Renal pelvis (tissue), 12 donors: ENCODE data around the gene KLHL41. TPM values are rescaled to one million over a fixed set of nuclear protein-coding genes. Genes with fewer than 3 reads are reported as not detected.

ENCODE experiments used
- DNase-seq: peaks from one replicate; pipeline ENCODE4 v3.0.0-alpha.2; 2013
- long read RNA-seq, 16 experiments: transcript quantifications; one replicate each; lab custom pipeline, GENCODE V29; 2026
- polyA plus RNA-seq, 3 donors: library from polyadenylated mRNA; unstranded; fragments of 120-200 nt; gene quantifications; one replicate each; pipeline ENCODE4 v1.2.1, GENCODE V29; 2013; ENCODE audit not compliant: insufficient read length in 3 of 3

Gene KLHL41
- 1 to 10 TPM; 1.6 to 3.2 (median 2.3) TPM for polyA plus RNA-seq
- long read RNA-seq, donor 1 = 0 reads
- long read RNA-seq, donor 2, partial matches to known transcripts = 0 of 4 reads
- long read RNA-seq, donor 2, other reads (novel, unspliced or antisense) = 0 of 4 reads
- long read RNA-seq, donor 3 = 0 reads
- long read RNA-seq, donor 4 = 0 reads
- long read RNA-seq, donor 5 = 0 reads
- long read RNA-seq, donor 6 = 0 reads
- long read RNA-seq, donor 7 = 0 reads
- long read RNA-seq, donor 8 = 0 reads
- long read RNA-seq, donor 9 = 0 reads
- long read RNA-seq, donor 10, partial matches to known transcripts = 0 of 1 reads
- long read RNA-seq, donor 10, other reads (novel, unspliced or antisense) = 0 of 1 reads
- long read RNA-seq, donor 11 = 0 reads
- long read RNA-seq, donor 12 = 0 reads
- long read RNA-seq, donor 13 = 0 reads
- long read RNA-seq, donor 14 = 0 reads
- long read RNA-seq, donor 15, partial matches to known transcripts = 0 of 1 reads
- long read RNA-seq, donor 15, other reads (novel, unspliced or antisense) = 0 of 1 reads
- long read RNA-seq, donor 16 = 0 reads

DNA sequence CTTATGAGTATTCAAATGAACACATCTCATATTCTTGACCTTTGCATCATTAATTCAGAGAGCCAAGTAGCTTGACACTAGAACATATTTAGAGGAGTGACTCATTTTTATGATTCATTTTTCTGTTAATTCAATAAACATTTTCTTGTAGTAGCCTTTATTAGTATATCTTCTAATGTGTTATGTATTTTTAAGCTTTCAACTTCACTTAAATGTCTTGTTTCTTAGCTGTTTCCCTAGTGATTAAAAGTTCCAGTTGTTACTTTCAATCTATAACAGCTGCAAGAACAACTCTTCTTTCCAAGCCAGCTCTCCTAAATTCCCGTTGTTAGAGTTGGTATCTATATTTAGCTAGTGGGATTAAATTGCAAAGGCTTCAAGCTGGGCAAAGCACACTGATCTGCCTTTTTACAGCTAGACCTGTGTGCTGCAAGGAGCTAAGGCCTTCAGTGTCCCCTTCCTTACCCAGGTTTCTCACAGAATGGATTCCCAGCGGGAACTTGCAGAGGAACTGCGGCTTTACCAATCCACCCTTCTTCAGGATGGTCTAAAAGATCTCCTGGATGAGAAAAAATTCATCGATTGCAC, at the start of gene KLHL41:
TSS of gene KLHL41 (plus strand) at position 405 of the 588 bp plus-strand sequence. CDS start at position 482, 77 bp downstream.
- peak; percentile 23 for DNase-seq

DNA sequence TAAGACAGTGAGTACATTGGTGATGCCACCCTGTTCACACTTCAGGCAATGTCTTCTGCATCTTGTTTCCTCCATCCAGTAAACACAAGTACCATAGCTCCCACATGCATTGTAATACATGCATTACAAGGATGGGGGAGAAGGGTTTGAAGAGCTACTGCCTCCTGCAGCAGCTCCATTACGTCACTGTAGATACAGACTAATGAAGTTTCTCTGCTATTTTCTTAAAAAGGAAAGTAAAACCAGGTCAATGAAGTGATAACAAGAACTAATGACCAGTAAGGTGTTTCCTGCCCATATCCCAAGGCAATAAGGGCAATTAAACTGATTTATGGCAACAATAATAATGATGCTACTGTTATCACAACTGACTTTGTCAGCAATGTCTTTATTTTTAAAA, 48.4 kb upstream of the KLHL41 start:
- no peak for DNase-seq

DNA sequence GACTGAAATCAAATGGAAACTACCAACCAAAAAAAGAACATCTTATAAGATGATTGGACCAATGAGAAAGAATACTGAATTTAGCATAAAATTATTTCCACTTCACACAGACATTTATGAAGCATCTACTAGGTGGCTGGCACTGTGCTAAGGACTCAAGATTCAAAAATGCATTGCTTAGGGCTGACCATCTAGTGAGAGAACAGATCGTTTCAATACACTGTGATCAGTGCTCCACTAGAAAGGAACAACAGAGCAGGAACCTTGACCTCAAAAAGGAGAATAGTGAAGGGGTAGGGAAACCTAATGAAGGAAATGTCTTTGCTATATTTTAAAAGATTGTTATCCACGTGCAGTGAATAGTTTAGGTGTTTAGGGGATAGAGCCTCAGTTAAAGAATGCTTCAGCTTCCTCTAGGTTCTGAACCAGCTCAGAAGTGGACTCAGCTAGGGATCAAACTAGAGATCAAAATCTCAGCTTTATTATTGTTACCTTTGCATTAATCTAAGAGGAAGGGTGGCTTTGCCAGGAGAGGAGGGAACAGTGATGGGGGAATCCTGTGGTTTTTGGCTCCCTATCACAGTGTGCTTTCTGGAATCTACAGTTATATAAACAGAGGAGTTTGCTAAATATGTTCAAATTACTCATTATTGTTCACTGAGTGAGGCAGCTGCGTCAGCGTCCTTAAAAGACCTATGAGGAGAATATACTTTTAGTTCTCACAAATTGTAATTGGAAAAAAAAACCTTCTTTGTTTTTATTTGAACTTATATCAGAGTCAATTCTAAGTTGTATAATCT, 46.4 kb upstream of the KLHL41 start:
- no peak for DNase-seq

DNA sequence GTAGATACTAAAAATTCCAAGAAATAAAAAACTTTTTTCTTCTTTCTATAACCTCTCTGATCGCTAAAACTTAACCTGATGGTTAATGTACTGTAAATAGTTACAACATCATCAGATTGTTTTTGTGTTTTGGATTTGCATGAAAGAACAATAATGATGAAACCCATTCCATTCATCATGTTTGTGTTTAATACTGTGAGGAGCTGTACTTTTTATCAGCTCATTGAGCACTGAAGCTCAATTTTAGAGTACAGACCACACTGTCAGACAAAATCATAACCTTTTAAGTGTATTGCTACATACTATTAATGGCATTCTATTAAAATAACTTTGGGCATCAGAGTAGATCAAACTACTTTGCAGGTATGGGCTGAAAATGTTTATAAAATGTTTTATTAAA, 45.0 kb upstream of the KLHL41 start:
- no peak for DNase-seq

DNA sequence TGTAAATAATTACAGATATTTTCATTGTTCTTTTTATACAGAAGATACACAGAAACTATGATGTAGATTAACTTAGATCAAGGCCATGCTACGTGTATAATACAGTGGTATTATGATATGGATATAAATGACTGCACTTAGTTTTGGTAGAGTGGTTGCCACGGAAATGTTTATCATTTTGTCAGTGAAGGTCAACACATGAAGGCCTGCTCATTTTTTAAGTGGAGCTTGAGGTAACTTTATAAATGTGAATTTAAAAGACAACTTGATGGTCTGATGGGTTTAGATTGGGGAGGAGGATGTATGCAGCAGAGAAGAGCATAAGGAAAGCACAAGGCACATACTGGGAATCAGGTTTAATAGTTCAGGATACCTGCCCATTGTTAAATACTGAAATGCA, 44.6 kb upstream of the KLHL41 start:
- no peak for DNase-seq

DNA sequence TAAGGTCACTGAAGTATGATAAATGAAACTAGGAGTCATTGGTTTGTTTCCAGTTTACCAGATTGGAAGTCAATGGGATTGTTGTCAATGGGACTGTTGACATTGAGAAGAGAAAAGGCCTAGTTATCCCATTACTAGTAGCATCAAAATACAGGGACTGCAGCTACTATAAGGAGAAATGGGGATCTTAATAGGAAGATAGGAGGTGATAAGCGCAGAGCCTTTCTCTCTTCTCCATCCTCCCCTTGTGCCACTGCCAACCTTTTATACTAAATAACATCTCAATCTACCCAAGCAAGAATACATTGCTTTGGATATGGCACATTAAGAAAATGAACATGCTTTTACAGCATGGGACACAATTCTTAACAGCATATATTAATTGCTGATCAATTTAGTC, 40.7 kb upstream of the KLHL41 start:
- no peak for DNase-seq

DNA sequence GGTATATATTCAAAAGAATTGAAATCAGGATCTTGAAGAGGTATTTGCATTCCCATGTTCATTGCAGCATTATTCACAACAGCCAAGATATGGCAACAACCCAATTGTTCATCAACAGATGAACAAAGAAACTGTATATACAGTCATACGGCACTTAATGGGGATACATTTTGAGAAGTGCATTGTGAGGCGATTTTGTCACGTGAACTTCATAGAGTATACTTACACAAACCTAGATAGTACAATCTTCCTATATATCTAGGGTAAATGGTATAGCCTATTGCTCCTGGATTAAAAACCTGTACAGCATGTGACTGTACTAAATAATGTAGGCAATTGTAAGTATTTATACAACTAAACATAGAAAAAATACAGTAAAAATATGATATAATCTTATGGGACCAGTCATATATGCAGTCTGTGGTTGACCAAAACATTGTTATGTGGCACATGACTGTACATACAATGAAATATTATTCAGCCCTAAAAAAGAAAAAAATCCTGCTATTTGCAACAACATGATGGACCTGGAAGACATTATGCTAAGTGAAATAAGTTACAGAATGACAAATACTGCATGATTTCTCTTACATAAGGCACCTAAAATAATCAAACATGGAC, 39.4 kb upstream of the KLHL41 start:
- DNase-seq = no peak

DNA sequence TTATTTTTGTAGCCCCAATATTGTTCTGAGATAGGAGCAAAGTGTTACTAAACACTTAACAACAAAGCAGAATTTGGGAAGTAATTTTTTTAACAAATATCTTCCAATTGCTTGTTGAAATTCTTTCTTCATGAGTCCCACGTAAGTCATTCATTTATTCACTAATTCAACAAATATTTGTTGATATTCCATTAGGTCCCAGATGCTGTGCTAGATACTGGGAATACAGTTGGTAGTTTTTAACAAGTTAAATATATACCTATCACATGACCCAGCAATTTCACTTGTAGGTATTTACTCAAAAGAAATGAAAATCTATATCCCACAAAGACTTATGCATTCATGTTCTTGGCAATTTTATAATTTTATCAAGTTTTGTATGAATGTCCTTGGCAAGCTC, 37.3 kb upstream of the KLHL41 start:
- DNase-seq = no peak

DNA sequence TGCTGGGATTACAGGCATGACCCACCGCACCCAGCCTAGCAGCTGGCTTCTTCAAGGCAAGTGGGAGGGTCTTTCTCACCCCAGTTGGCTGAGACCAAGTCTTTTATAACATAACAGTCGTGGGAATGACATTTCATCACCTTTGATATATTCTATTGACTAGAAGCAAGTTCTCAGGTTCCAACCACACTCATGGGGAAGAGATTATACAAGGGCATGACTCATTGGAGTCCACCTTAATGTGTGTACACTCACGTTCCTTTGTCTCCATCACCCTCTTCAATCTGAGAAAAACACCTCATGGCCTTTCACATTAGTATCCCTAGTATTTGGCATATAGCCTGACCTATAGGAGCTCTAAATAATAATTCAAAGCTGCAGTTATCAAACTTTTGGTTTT, 33.0 kb upstream of the KLHL41 start:
- DNase-seq = no peak

DNA sequence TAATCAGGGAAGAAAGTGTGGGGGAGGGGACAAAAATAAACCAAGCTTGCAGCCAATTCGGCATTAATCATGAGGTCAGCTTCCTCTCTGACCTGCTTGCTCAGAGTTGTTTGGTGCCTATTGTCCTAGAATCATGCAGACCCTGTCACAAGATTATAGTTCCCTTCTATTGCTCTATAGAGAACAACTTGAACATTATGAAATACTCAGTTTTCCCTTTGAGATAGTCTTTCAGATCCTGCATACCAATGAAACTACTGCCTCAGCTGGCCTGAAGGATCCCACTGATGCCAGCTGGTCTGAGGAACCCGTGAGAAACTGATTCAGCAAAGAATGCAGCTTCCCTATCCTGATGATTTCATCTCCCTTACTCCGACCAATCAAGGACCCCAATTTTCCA, 31.2 kb upstream of the KLHL41 start:
- no peak for DNase-seq

DNA sequence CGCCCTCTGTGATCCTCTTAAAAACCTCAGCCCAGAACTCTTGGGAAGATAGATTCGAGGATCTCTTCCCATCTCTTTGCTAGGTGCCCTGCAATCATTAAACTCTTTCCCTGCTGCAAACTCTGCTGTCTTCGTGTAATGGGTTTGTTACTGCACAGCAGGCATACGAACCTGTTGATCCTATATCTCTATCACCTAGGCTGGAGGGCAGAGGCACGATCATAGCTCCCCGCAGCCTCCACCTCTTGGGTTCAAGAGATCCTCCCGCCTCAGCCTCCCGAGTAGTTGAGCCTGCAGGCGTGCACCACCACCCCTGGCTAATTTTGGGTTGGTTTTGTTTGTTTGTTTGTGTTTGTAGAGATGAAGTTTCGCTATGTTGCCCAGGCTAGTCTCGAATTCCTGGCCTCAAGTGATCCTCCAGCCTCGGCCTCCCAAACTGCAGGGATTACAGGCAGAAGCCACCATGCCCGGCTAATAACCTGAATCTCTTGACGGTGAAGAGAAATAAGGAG, 30.7 kb upstream of the KLHL41 start:
- no peak for DNase-seq

DNA sequence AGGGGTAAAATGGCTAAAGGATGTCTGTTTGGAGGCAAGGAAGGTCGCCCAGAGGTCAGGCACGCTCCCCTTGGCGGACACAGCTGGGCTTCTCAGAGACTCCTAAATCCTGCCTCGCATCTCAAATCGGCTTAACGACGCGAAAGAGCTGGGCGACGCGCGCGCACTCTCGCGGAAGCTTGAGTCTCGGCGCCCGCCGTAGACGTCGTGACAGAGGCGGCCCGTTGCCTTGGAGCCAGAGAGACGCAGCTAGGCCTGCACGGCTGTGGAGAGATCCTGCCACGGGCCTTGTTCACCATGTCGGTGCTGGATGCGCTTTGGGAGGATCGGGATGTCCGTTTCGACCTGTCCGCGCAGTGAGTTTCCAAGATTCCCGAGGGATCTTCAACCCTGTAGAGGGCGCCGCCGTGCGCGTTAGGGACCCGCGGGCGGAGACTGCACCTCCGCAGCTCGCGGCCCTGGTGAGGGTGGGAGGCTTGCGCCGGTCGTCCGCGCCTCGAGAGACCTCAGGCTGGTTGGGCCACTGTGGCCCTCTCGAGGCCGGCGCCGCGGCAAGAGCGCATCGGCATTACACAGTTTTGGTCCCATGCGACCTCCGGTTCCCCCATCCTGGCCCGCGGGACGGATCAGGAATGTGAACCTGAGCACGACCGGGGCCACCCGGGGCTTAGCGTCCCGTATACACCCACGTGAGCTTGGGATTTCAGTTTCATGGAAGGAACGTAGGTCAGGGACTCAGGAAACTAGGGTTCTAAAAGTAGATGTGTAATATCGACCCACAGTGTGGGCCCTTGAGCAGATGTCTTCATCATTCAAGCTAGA, 30.0 kb upstream of the KLHL41 start, which contains the start of gene BBS5:
TSS of gene BBS5 (plus strand) at position 238 of the 822 bp plus-strand sequence. CDS start at position 298, 60 bp downstream.
- peak; percentile 77 for DNase-seq

DNA sequence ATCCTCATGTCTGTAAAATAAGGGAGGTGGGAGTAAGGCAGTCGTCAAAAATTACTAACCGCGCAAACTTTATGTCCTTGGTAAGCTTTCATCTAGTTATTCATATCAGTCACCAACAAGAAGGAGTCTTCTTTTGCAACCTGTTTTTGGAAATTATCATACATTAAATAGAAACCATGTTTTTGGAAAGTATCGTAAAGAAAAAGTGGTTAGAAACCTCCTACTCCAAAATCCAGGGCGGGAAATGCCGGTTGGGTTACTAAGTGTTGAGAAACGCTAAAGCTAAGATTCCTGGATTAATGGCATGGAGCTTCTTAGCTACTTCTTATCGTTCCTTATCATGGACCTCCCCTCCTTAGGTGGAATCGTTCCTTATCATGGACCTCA, 29.4 kb upstream of the KLHL41 start:
- no peak for DNase-seq

DNA sequence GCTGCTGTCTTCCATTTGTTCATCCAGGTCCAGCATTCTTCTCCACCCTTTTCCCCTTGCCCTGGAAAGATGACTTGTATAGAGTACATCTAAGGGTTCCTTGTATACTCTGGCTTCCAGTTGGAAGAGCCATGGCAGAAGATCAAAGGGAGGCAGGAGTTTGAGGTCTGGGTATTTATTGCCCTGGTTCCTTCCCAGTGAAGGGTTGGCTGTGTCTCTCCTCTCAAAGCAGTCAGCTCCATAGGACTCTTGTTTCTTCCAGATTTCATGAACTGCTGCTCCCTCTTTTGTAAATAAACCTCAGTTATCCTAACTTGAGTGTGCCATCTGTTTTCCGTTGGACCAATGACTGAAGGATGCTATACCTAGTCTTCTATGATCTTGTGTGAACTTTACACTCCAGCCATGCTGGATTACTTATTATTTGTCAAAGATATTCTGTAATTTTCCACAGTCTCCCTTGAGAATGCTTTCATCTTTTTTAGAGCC, 23.8 kb upstream of the KLHL41 start:
- DNase-seq = no peak

DNA sequence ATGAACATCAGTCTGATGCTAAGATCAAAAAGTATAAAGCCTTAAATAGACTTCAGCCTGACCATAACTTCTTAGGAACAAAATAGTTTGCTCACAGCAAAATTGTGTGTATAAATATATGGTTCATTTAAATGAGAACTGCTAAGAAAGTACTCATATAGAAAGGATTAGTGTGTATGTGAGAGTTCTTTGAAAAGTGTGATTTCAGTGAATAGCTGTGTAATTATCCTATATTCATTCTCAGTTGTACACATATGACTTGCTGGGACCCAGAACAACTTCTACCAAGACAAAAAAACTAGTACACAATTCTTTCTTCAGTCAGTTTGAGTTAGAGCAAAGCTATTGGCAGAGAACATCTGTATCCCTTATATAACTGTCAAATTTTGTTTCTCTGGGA, 23.0 kb upstream of the KLHL41 start:
- DNase-seq = no peak

DNA sequence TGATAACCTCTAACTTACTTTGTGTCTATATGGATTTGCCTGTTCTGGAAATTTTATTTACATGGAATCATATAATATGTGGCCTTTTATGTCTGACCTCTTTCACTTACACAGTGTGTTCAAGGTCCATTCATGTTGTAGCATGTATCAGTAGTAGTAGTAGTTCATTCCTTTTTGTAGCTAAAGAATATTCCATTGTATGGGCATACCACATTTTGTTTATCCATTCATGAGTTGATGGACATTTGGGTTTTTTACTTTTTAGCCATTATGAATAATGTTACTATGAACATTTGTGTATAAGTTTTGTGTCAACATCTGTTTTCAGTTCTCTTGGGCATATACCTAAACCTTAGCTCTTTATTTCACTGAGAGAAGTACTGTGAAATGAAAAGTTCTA, 18.7 kb upstream of the KLHL41 start:
- no peak for DNase-seq

DNA sequence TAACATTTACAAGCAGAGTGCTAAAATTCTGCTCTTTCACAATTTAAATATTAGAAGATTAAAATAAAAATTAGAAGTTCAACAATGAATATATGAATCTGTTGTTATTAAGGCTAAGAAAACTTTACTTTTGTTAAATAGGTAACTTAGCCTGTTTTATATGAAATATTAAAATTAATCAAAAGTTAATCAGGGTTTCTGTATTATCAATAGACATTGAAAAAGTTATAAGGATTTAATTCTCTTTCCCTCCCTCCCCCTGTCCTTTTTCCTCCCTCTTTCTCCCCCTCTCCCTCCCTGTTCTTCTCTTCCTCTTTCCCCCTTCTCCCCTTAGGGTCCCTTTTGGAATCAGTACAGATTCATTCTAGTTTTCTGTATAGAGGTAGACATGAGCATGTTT, 18.1 kb upstream of the KLHL41 start:
- no peak for DNase-seq

DNA sequence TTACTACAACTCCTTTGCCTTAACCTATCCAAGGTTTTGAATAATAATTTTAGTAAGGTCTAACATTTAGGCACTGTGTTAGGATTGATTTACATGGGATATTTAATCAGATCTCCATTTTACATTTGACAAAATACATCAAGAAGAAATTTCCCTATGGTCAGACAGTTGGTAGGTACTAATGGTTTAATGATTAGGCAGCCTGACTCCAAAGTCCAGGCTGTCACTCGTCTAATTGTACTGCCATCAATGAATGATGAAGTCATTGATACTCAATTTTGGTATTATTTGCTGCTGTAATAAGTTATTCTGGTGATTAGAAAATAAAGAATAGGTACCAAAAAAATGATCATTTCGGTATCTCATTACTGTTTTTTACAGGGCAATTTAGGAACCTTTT, 16.1 kb upstream of the KLHL41 start:
- DNase-seq = no peak

DNA sequence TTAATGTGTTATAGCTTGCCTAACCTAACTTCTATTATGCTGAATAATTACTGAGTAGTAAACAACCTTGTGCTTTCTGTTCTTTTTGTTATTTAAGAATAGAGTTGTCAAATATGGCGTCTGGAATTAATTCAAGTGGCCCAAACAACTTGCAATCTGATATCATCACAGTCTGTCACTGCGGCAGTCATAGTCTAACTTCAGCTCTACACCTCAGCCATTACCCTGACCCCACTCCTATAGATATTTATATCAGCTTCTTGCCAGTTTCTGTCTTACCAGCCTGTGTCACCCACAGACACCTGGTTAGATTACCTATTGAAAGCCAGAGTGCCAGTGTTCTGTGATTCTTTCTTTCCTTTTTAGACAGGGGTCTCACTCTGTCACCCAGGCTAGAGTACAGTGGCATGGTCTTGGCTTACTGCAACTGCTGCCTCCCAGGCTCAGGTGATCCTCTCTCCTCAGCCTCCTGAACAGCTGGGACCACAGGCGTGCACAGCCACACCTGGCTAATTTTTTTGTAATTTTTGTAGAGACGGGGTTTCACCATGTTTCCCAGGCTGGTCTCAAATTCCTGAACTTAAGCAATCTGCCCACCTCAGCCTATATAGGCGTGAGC, 14.1 kb upstream of the KLHL41 start:
- no peak for DNase-seq

DNA sequence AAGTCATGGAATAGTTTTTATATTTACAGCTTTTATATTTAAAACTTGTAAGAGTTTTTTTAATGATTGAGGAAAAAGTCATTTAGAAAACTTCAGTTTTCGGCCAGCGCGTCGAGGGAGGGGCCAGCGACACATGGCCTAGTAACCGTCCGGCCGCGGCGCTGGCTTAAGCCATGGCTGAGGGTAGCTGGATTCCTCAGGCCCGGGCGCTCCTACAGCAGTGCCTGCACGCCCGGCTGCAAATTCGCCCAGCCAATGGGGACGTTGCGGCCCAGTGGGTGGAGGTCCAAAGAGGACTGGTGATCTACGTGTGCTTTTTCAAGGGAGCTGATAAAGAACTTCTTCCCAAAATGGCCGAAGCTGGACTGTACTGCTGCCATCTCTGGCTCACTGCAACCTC, 4.9 kb upstream of the KLHL41 start:
- no peak for DNase-seq
